Mesothelial cell of epicardium (in vitro differentiated cells): ENCODE data around the gene CLCF1. TPM values are rescaled to one million over a fixed set of nuclear protein-coding genes. Genes with fewer than 3 reads are reported as not detected.
A peak's percentile ranks its signal among the peaks of the same experiment; 100 is the strongest.

Experiments used
- DNase-seq, 2 experiments: peaks; one replicate each; pipeline ENCODE4 v3.0.0; 2021; ENCODE audit warnings: low spot score in 2 of 2; ENCODE audit not compliant: unreplicated experiment in 2 of 2
- H3K27ac Mint-ChIP-seq: 2 replicates; pipeline ENCODE4 v1.8.0; 2021; ENCODE audit warnings: mixed read lengths
- H3K27me3 Mint-ChIP-seq: 2 replicates; pipeline ENCODE4 v1.8.0; 2021; ENCODE audit warnings: low read depth, mixed read lengths
- H3K36me3 Mint-ChIP-seq: 2 replicates; pipeline ENCODE4 v1.8.0; 2021; ENCODE audit warnings: mixed read lengths
- H3K4me1 Mint-ChIP-seq: 2 replicates; pipeline ENCODE4 v1.8.0; 2021; ENCODE audit warnings: mixed read lengths
- H3K4me3 Mint-ChIP-seq: 2 replicates; pipeline ENCODE4 v1.8.0; 2021; ENCODE audit warnings: mild to moderate bottlenecking, moderate library complexity, mixed read lengths
- H3K9me3 Mint-ChIP-seq: 2 replicates; pipeline ENCODE4 v1.8.0; 2021; ENCODE audit warnings: mixed read lengths
- total RNA-seq: library from RNA; stranded (reverse); gene quantifications from 3 replicates; pipeline ENCODE4 v1.2.1, GENCODE V29; 2021
- TF ChIP-seq, protein P1 (sequence below): fragments of 200-600 bp; sonication (generic); IDR thresholded peaks from one replicate; pipeline ENCODE4 v1.5.0; 2021; ENCODE audit warnings: antibody characterized with exemption; ENCODE audit not compliant: unreplicated experiment

The CLCF1 gene
- total RNA-seq, 1 donor from 2014 or later = 5.9 TPM

- no peak for DNase-seq
- Mint-ChIP-seq H3K4me1 (peaks cover 28% of the 10 kb centered on the region), H3K36me3 (peaks cover 2% of the 10 kb centered on the region), H3K27ac (no peak overlapping the region), H3K9me3 (no peaks in the 10 kb centered on the region), H3K27me3 (no peaks in the 10 kb centered on the region), H3K4me3 (peak overlapping the region; percentile 79)
- TF ChIP-seq, protein P1, sequence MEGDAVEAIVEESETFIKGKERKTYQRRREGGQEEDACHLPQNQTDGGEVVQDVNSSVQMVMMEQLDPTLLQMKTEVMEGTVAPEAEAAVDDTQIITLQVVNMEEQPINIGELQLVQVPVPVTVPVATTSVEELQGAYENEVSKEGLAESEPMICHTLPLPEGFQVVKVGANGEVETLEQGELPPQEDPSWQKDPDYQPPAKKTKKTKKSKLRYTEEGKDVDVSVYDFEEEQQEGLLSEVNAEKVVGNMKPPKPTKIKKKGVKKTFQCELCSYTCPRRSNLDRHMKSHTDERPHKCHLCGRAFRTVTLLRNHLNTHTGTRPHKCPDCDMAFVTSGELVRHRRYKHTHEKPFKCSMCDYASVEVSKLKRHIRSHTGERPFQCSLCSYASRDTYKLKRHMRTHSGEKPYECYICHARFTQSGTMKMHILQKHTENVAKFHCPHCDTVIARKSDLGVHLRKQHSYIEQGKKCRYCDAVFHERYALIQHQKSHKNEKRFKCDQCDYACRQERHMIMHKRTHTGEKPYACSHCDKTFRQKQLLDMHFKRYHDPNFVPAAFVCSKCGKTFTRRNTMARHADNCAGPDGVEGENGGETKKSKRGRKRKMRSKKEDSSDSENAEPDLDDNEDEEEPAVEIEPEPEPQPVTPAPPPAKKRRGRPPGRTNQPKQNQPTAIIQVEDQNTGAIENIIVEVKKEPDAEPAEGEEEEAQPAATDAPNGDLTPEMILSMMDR = no peak
Measured at GRCh38 chr11:67393437-67393836, 20.0 kb upstream of the CLCF1 start.

- H3K27me3 Mint-ChIP-seq = no peaks in the 10 kb centered on the region
- TF ChIP-seq, protein P1 = no peak
- no peak for DNase-seq
- H3K4me3 Mint-ChIP-seq = peak overlapping the region; percentile 79
- H3K36me3 Mint-ChIP-seq = no peaks in the 10 kb centered on the region
- H3K27ac Mint-ChIP-seq = peak overlapping the region; percentile 82
- H3K9me3 Mint-ChIP-seq = no peaks in the 10 kb centered on the region
- H3K4me1 Mint-ChIP-seq = peaks cover 28% of the 10 kb centered on the region
Measured at GRCh38 chr11:67392183-67392715, 18.9 kb upstream of the CLCF1 start.

DNA sequence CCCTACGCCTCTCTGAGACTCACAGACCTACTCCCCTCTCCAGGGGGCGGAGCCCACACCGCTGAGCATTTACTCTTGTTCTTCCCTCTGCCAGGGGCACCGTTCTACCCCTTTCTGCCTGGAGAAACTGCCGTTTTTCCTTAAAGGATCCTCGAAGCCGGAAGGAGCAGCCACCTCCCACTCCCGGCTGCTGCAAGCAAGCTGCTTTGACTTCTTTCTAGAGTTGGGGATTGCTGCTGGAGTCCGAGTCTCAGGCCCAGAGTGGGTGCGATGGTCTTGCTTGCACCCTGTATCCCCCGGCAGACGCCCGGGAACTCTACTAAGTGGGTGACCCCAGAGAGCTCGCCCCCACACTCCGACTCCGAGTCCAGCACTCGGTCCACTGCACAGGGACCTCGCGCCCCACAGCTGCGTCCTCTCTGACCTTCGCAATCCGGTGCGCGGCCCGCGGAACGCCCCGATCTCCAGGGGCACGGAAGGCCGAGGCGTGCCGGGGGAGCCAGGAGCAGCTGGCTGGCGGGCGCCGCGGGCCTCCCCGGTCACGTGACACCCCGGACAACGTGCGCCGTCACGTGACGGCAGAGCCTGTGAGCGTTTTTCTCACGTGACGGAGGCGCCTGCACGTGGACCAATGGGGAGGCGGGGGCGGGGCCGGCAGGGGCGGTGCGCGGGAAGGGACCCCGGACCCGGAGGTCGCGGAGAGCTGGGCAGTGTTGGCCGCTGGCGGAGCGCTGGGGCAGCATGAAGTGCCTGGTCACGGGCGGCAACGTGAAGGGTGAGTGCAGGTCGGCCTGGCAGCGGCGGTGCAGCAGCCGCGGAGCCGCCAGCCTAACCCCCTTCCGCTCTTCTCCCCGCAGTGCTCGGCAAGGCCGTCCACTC is 18.1 kb upstream of the CLCF1 start, which contains the start of gene RAD9A:
TSS of gene RAD9A (plus strand) at position 683 of the 879 bp plus-strand sequence. CDS start at position 742, 59 bp downstream.
- Mint-ChIP-seq H3K4me3 (peak within 1 kb of the TSS; percentile 79), H3K4me1 (peaks cover 25% of the 10 kb centered on the region), H3K9me3 (no peaks in the 10 kb centered on the region), H3K27ac (peak within 1 kb of the TSS; percentile 96), H3K36me3 (no peaks in the 10 kb centered on the region), H3K27me3 (no peaks in the 10 kb centered on the region)
- peak; percentile 90 to 93 for DNase-seq
- TF ChIP-seq, protein P1 = no peak

DNA sequence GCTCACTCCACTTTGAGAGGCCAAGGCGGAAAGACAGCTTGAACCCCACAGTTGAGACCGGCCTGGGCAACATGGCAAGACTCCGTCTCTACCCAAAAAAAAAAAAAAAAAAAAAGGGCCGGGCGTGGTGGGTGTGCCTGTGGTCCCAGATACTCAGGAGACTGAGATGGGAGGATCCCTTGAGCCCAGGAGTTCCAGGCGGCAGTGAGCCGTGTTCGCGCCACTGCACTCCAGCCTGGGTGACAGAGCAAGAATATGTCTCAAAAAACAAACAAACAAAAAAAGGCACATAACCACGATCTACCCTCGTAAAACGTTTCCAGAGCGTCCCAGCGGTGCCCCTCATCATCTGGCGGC is 17.5 kb upstream of the CLCF1 start:
- DNase-seq = no peak
- H3K27ac Mint-ChIP-seq = peak overlapping the region; percentile 96
- peaks cover 25% of the 10 kb centered on the region for H3K4me1 Mint-ChIP-seq
- peak overlapping the region; percentile 79 for H3K4me3 Mint-ChIP-seq
- H3K36me3 Mint-ChIP-seq = no peaks in the 10 kb centered on the region
- TF ChIP-seq, protein P1 = no peak
- no peaks in the 10 kb centered on the region for H3K9me3 Mint-ChIP-seq
- H3K27me3 Mint-ChIP-seq = peaks cover under 1% of the 10 kb centered on the region

DNA sequence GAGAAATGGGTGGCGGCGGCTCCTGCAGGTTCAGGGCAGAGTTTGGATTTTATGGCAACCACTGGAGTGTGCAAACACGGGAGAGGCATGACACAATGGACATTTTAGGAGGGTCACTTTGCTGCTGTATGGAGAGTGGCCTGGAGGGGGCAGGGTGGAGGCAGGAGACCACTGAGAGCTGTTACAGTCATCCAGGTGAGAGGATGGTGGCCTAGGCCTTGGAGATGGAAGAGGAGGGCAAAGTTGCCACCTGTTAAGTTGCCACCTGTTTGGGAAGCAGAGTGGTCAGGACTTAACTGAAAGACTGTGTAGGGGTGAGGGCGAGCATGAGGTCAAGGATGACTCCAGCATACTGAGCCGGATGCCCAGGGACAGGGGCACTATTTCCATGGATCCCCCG is 16.1 kb upstream of the CLCF1 start:
- DNase-seq = no peak
- Mint-ChIP-seq H3K27me3 (peaks cover 11% of the 10 kb centered on the region), H3K4me3 (peak overlapping the region; percentile 51), H3K36me3 (no peaks in the 10 kb centered on the region), H3K27ac (peak overlapping the region; percentile 83), H3K4me1 (peaks cover 25% of the 10 kb centered on the region), H3K9me3 (no peaks in the 10 kb centered on the region)
- TF ChIP-seq, protein P1 = peak; percentile 23
